HepG2 (cell line): Measurements from ENCODE around the gene SCUBE2.

Experiments used
- BHLHE40 ChIP-seq: IDR thresholded peaks from 2 replicates; pipeline ENCODE4 v1.6.1; 2011; ENCODE audit warnings: low read length, improper control_type of control experiment
- CTCF ChIP-seq: sonication (generic); formaldehyde crosslinking; IDR thresholded peaks from 2 replicates; pipeline ENCODE4 v1.5.0; 2020; ENCODE audit warnings: mild to moderate bottlenecking, missing genetic modification reagents, moderate library complexity
- HNRNPLL ChIP-seq: fragments of 200-400 bp; formaldehyde crosslinking; IDR thresholded peaks from 2 replicates; pipeline ENCODE4 v1.6.1; 2017; ENCODE audit warnings: mild to moderate bottlenecking, low read depth, low read length; ENCODE audit not compliant: poor library complexity, severe bottlenecking
- KLF9 ChIP-seq: IDR thresholded peaks from 2 replicates; pipeline ENCODE4 v1.6.1; 2016; ENCODE audit warnings: low read depth
- PBX2 ChIP-seq: IDR thresholded peaks from 2 replicates; pipeline ENCODE4 v1.6.1; 2016; ENCODE audit warnings: control low read depth
- POLR2AphosphoS2 ChIP-seq: IDR thresholded peaks from 2 replicates; pipeline ENCODE4 v1.6.1; 2011; ENCODE audit warnings: low read depth, low read length, improper control_type of control experiment
- RFX5 ChIP-seq: IDR thresholded peaks from 2 replicates; pipeline ENCODE4 v1.6.1; 2011; ENCODE audit warnings: low read depth, low read length, improper control_type of control experiment
- TCF7 ChIP-seq: sonication (generic); IDR thresholded peaks from 2 replicates; pipeline ENCODE4 v1.6.1; 2016; ENCODE audit warnings: antibody characterized with exemption, low read depth
- ZNF138 ChIP-seq: sonication (generic); formaldehyde crosslinking; IDR thresholded peaks from 2 replicates; pipeline ENCODE4 v1.5.0; 2020; ENCODE audit warnings: mild to moderate bottlenecking, low read depth, missing genetic modification reagents
- ZNF333 ChIP-seq: sonication (generic); formaldehyde crosslinking; IDR thresholded peaks from 2 replicates; pipeline ENCODE4 v1.4.0; 2020; ENCODE audit warnings: mild to moderate bottlenecking, missing genetic modification reagents, borderline replicate concordance
- ZNF660 ChIP-seq: sonication (generic); formaldehyde crosslinking; IDR thresholded peaks from 2 replicates; pipeline ENCODE4 v1.5.1; 2020; ENCODE audit warnings: mild to moderate bottlenecking, low read depth, missing genetic modification reagents, borderline replicate concordance
- TF ChIP-seq, protein P1 (sequence below): sonication (generic); formaldehyde crosslinking; IDR thresholded peaks from 2 replicates; pipeline ENCODE4 v1.8.1; 2023; ENCODE audit warnings: missing genetic modification reagents, inconsistent platforms, borderline replicate concordance

DNA sequence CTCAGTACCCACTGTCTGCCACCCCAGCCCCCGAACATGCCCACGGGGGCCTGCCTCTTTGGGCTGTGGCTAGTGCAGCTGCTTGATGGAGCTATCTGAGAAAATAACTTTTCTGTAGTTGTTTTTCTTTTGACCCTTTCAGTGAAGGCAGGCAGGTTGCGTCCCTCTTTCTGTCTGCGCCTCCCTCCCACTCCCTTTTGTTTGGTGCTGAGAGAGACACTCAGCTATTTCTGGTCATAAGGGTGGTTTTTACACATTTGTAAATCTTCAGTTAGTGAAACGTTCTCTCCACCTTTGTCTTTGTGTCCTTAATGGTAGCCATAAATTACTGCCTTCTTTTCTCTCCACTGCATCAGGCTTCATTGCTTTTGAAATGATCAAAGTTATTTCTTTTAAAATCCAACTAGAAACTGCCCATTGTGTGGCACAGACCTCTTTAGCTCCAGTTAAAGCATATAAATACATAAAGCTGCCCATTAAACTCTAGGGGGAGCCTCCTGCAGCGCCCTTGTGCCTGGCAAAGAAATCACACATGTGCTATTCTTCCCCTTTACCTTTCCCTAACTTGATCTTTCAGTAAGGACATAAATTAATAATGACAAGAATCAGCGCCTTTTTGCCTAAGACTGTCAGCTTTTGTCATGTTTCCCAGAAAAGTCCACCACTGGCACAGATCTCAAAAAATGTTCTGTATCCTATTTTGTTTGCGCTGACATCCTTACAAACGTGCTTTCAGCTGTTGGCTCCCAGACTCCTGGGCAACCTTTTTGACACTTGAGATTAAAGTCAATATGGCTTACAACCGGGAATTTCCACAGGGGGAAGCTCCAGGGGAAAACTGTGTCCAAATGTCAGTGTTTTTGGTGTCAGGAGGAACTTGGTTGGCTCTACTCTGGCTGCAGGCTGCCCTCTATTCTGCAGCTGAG, 1.7 kb upstream of the SCUBE2 start:
- TF ChIP-seq KLF9 (CRISPR knock-in tag): no peak
- TF ChIP-seq TCF7: no peak
- no peak for TF ChIP-seq HNRNPLL
- TF ChIP-seq CTCF: 0 out of 2 replicates have a peak, but pooled peaks have one; percentile 15
- no peak for TF ChIP-seq RFX5
- no peak for TF ChIP-seq BHLHE40
- TF ChIP-seq POLR2AphosphoS2: no peak
- no peak for TF ChIP-seq ZNF138 (CRISPR knock-in tag)
- no peak for TF ChIP-seq PBX2 (CRISPR knock-in tag)
- TF ChIP-seq, protein P1, sequence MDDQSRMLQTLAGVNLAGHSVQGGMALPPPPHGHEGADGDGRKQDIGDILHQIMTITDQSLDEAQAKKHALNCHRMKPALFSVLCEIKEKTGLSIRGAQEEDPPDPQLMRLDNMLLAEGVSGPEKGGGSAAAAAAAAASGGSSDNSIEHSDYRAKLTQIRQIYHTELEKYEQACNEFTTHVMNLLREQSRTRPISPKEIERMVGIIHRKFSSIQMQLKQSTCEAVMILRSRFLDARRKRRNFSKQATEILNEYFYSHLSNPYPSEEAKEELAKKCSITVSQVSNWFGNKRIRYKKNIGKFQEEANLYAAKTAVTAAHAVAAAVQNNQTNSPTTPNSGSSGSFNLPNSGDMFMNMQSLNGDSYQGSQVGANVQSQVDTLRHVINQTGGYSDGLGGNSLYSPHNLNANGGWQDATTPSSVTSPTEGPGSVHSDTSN (CRISPR knock-in tag): no peak
- TF ChIP-seq ZNF660 (CRISPR knock-in tag): no peak
- TF ChIP-seq ZNF333: no peak
